Stimulated activated naive CD4-positive, alpha-beta T cell treated with Interleukin-2 at 50 U/mL for 16 hours (primary cell): Measurements from ENCODE around the gene TRMT10C.
"Not testable (repeated sequence)": the region's sequence is repeated elsewhere in the genome, so short reads cannot be mapped to it uniquely, and the experiment has no call there.

ENCODE experiments used
- DNase-seq: peaks from one replicate; lab custom pipeline; 2025; lab: John Stamatoyannopoulos, UW

Gene TRMT10C

GRCh38 chr3:101548527-101549105, 13.1 kb upstream of the TRMT10C start:
- DNase-seq, result no peak

GRCh38 chr3:101549473-101549872, 12.2 kb upstream of the TRMT10C start:
- no peak for DNase-seq

- DNase-seq, result not testable (repeated sequence)
These were observed 10.1 kb upstream of the TRMT10C start for GRCh38 chr3:101551359-101552081.

- not testable (repeated sequence) for DNase-seq
These were observed 8.3 kb upstream of the TRMT10C start for GRCh38 chr3:101553381-101553780.

- no peak for DNase-seq
These were observed 5.6 kb upstream of the TRMT10C start for GRCh38 chr3:101556064-101556463.

GRCh38 chr3:101567528-101568317, 6.1 kb downstream of the TRMT10C start:
- DNase-seq, result peak; percentile 42

GRCh38 chr3:101571028-101571895, 9.6 kb downstream of the TRMT10C start:
- DNase-seq, result no peak

- peak; percentile 99 for DNase-seq
These were observed 12.1 kb downstream of the TRMT10C start, which contains the start of gene PCNP for GRCh38 chr3:101573449-101574387. PCNP (plus strand) TSS chr3:101574180; CDS start chr3:101574216, 36 bp downstream.

GRCh38 chr3:101574388-101575112, 12.9 kb downstream of the TRMT10C start:
- DNase-seq, result no peak

GRCh38 chr3:101577286-101577685, 15.6 kb downstream of the TRMT10C start:
- DNase-seq, result no peak

- DNase-seq, result no peak
These were observed 26.9 kb downstream of the TRMT10C start for GRCh38 chr3:101588616-101589015.

GRCh38 chr3:101591071-101591470, 29.4 kb downstream of the TRMT10C start:
- no peak for DNase-seq

- no peak for DNase-seq
These were observed 41.1 kb downstream of the TRMT10C start for GRCh38 chr3:101602731-101603130.

- no peak for DNase-seq
These were observed 41.5 kb downstream of the TRMT10C start for GRCh38 chr3:101603184-101603583.

GRCh38 chr3:101605398-101605797, 43.7 kb downstream of the TRMT10C start:
- DNase-seq, result not testable (repeated sequence)

GRCh38 chr3:101611023-101611422, 49.4 kb downstream of the TRMT10C start:
- no peak for DNase-seq

GRCh38 chr3:101613014-101613413, 51.3 kb downstream of the TRMT10C start:
- not testable (repeated sequence) for DNase-seq

- no peak for DNase-seq
These were observed 53.9 kb downstream of the TRMT10C start for GRCh38 chr3:101615525-101615924.
